Esophagus mucosa (tissue), 1 donor: ENCODE data around the gene RGS19. TPM values are rescaled to one million over a fixed set of nuclear protein-coding genes. Genes with fewer than 3 reads are reported as not detected.

ENCODE experiments used
- ATAC-seq: fragments of 200-7000 bp; cut with Tn5 transposase; one replicate; pipeline ENCODE4 v1.9.1; 2020
- total RNA-seq: library from RNA; stranded (reverse); gene quantifications from one replicate; pipeline ENCODE4 v1.2.4, GENCODE V29; 2023
- donor health status: DM: yes; HTN: yes; CAD: no.

The RGS19 gene
- total RNA-seq, 1 donor from 2014 or later = 6.1 TPM

DNA sequence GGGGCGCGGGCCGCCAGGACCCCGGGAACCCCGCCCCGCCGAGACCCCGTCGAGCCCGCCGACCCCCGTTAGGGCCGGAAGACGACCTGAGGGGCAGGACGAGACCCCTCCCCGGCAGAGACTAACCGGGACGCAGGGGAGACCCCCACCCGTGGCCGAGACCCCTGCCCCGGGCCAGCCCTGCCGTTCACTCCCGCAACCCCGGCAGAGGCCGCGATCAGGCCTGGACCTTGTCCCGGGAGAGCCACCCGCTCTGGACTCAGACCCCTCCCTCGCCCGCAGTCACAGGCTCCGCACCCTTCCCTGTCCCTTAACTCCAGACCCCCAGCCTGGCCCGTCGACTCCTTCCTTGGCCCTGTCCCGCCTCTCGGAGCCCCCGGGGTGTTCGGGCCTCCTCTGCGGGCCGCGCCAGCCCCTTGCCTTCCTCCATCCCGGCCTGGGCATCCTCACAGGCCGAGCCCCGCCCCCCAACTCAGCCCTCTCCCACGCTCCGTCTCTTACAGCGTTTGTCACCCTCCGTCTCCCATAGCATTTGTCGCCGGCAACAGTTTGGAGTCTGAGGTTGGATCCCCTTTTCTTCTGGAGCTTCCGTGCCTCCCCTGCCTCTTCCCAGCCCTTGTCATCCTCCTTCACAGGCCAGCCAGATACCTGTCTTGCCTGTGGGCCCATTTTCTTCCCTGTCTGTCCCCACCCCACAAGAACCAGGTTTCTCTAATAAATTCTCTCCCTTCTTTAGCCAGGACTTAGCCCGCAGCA lies 15.8 kb downstream of the RGS19 start:
- peak; percentile 2 for ATAC-seq

DNA sequence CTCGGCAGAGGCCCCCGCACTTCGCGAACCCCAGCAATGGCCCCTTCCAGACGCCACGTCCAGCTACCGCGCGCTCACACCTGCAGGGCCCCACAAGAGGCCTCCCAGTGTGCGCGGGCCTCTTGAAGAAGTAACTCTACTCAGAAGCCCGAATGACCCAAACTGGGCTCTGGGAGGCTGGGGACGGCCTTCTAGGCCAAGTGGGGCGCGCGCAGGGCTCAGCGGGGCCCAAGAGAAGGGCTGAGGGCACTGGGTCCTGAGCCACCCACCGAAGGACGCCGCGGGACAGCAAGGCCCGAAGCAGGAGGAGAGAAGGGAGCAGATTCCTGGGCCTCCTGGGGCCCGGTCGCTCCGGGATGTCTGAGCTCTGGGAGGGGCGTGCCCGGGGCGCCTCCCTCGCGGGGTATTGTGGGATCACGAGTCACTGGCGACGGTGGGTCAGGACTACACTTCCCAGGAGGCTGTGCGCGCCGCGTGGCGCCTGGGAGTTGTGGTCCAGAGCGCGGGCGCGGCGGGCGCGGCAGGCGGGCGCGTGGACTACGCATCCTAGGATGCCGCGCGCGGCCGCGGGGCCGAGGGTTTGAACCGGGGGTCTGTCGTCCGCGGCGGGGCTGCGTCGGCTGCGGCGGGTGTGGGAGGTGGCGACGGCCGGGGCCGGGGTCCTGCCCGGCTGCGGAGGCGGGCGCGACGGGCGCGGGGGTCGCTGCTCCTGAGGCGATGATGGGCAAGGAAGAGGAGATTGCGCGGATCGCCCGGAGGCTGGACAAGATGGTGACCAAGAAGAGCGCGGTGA lies 16.5 kb downstream of the RGS19 start, which contains the start of gene TCEA2:
TCEA2 (plus strand) TSS at position 603 of the 793 bp plus-strand sequence; CDS start at position 718, 115 bp downstream.
- peak; percentile 91 for ATAC-seq

DNA sequence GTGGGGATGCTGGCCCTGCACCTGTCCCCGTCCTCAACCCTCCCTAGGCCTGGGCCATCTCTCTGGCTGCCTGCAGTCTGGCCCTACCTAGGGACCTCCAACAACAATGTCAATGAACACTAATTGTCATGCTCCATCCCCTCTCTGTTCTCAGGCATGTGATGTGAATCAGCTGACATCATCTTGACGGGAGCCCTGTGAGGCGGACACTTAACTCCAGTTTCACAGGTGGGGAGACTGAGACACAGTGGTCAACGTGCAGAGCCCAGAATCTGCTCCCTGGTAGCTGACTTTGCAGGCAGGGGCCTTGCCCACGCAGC lies 17.1 kb downstream of the RGS19 start:
- ATAC-seq = no peak

DNA sequence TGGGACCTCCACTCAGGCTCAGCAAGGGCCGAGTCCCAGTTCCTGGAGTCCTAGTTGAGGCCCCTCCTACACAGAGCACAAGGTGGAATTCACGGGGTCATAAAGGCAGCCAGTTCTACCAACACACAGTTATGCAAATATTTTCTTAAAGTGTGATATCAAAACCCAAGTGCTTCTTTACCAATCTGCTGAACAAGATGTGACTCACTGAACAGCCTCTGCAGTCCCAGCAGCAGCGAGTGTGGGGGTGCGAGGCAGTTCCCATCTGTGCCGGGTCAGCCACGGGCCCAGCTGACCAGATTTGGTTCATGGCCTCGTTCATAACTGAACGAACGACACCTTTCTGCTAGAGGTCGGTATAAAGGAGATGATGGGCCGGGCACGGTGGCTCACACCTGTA lies 20.8 kb downstream of the RGS19 start:
- ATAC-seq = no peak

DNA sequence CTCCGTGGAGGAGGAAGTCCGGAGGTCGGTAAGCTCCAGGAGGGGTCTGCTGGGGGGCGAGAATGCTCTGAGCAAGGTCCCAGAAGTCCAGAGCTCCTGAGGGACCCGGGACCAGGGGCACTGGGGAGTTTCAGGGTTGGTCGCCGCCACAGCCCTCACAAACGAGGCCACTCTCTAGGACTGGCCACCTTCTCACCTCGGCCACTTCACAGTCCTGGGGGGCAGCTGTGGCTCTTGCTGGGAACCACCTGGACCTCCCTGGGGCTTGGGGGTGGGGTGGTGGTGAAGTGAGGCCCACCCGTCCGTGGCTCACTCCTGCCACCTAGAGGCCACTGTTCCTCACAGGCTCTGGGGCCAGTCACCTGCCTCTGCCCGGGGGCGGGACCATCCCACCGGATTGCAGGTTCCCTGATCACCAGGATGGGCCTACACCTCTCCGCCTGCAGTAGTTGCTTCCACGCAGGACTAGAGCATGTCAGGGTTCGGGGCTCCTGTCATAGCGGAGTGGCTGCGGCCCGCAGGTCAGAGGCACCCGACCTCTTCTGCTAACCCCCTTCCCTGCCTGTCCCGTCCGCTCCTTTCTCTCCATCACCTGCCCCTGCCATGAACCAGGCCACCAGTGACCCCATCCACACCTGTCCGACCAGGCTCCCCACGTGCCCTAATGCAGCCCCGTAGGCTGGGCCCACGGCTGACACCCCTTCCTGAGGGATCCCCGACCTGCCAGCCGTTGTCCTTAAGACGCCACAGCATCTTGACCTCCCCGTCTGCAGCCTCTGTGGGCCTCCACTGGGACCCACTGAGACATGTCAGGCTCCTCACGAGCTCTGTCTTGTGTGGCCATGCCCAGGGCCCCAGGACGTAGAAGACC lies 21.5 kb downstream of the RGS19 start:
- ATAC-seq = peak; percentile 52

DNA sequence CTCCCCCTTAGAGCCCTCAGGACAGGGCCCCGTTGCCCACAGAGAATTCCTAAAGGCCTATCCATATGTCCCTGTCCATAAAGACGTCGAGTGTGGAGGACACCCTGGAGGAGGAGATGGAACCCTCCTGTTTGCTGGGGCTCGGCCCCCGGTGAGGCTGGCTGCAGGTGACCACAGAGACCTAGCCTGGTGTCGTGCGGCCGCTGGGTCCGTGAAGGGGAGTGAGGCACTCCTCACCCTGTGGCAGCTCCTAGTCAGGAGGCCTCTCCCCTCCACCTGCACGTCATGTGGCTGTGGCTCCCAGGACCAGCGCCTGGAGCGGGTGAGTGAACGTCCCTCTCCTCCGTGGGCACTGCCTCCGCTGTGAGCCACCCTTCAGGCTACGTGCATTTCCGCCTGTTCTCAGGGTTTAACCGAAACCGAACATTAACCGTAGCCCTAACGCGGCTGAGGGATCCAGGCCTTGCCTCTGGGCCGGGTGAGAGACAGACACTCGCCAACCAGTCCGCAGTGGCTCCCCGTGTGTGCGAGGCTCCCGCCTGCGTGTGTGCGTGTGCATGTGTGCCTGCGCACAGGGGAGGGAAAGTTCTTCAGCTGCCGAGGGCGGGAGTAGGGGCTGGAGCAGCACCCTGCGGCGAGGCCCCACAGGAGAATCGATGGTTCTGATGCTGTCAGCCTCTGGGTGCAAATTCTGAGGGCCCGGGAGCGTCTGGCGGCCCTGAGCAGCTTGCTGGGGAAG lies 22.3 kb downstream of the RGS19 start:
- ATAC-seq = no peak

DNA sequence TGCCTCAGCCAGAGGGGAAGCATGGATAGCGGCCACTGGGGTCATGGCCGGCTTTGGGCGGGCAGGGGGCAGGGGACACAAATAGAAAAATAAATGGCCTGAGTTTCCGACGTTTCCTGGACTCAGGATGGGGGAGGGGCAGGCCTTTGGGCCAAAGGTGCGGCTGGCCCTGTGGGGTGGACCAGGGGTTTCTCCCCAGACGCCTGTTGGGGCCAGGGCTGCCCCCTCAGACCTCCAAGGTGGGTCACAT lies 22.8 kb downstream of the RGS19 start:
- no peak for ATAC-seq

DNA sequence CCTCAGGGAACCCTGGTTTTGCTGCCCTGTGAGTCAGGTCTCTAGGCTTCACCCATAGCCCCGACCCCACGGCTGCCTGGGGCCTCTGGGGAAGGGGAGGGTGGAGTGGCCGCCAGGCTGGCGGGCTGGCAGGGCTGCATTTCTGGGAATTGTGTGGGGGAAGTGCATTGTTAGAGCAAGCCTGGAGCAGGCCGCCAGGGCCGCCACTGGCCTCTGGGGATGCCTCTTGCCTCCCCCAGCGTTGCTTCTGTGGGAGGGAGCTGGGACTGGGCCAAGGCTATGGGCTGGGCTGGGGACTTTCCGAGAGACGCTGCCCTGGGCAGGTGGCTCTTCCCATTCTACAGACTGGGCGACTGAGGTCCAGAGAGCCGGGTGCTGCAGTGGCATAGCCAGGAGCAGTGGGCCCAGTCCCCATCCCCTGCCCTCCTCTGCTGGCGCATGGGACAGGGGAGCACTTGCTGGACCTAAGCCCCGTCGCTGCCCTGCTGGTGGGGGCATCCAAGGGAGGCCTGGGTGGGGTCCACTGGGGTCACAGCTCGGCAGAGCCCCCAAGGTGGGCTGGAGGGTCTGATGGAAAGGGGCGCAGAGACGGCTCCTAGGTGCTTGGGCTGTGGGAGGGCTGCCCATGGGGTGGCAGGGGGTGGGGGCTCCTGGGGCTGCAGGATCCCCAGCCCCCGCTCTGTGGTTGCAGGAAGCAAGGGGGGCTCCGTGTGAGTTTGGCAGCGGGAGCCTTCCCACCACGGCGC lies 23.3 kb downstream of the RGS19 start:
- ATAC-seq = no peak

DNA sequence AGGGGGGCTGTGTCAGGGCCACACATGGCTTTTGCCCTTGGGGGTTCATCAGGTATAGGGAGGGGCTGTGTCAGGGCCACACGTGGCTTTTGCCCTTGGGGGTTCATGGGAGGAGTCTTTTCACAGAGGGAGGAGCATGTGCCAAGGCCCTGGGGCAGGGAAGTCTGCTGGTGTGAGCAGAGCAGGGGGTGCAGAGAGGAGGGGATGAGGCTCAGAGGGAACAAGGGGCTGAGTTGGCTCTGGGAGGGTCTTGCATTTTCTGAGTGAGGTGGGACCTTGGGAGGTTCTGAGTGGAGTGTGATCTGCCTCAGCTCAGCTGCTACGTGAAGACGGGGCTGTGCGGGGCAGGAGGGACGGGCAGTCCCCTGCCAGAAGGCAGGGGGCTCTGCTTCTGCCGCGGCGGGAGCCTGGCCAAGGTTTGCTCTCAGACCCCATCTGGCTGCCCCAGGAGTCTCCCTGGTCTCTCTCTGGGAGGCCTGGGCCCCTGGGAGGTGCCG lies 23.9 kb downstream of the RGS19 start:
- ATAC-seq = no peak

DNA sequence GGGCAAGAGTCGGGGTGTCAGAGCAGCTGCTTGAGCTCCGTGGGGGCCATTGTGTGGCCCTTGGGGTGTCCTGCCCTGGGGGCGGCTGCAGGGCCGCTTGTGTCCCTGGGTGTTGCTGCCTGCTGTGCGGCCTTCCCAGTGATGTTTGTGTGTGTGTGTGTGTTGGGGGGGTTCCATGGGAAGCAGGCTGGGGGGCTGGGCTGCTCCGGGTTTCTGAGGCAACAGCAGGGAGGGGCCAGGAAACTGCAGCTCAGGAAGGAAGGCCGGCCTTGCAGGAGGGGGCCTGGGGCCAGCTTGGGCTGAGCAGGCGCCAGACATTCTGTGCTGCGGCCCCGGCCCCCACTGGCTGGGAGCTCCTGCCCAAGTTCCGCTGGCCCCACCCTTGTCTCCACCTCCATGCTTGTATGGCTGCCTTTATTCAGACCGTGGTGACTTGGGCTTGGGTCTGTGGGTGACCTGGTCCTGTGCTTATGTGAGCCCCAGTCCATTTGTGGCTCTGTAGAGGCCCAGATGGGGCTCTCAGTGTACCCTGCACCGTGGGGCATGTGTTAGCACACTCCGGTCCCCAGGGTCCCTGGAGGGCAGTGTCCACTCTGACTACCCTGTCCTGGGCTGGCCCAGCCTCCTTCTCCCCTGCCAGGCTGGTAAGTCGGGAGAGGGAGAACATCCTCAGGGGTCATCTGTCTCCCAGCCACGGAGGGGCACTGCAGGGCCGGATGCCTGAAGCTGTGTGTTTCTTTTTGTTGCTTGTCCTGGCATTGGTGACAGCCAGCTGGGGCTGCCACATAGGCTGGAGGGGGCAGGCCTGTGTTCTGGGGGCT lies 25.3 kb downstream of the RGS19 start:
- ATAC-seq = peak; percentile 12

DNA sequence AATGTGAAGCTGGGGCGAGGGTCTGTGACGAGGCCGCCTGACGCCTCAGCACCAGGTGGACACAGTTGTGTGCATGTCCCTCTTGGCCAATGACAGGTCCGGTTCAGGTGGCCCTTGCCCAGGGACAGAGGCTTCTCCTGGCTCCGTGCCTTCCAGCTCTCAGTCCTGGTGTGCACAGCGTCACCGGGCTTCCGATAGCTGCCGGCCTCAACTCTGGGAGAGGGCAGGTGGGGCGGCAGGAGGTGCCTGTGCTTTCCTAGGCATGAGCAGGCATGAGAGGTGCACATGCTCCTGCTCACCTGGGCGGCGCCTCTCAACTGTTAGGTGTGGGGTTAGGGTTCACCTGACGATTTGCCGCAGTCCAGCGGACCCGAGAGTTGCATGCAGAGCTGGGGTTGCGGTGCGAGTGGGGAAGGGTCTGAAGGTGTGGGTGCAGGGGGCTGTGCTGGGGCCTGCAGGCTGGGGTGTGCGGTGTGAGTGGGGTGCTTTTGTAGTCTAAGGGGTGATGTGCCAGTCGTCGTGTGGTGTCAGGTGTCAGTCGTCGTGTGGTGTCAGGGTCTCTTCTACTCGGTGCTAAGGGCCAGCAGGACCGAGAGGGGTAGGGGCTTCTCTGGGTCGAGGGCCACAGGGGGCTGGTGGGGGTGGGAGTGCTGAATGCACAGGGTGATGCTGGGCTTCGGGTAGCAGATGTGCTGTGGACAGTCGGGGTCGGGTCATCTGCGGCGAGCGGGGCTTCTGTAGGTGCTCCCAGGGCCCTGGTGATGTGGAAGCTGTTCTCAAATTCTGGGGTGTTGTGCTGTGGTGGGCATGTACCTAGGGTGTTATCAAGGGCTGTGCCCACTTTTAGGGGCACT lies 26.1 kb downstream of the RGS19 start:
- peak; percentile 31 for ATAC-seq

DNA sequence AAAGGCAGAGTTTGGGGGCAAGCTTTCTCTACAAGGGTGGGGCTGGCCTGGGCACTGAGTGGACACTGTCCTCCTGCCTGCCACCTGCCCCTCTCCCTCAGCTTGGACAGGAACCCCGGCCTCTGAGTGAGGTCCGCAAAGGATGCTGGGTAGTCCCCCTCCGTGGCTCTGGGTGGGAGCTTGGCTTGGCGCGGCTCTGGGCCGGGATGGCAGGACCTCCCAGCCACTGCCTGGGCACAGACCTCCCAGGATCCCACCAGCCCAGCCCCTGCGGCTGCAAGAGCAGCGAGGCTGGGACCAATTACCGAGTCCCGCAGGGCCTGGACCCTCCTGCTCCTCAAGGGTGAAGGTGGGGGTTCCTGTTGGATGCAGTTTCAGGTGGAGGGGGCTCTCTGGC lies 27.0 kb downstream of the RGS19 start:
- ATAC-seq = no peak

DNA sequence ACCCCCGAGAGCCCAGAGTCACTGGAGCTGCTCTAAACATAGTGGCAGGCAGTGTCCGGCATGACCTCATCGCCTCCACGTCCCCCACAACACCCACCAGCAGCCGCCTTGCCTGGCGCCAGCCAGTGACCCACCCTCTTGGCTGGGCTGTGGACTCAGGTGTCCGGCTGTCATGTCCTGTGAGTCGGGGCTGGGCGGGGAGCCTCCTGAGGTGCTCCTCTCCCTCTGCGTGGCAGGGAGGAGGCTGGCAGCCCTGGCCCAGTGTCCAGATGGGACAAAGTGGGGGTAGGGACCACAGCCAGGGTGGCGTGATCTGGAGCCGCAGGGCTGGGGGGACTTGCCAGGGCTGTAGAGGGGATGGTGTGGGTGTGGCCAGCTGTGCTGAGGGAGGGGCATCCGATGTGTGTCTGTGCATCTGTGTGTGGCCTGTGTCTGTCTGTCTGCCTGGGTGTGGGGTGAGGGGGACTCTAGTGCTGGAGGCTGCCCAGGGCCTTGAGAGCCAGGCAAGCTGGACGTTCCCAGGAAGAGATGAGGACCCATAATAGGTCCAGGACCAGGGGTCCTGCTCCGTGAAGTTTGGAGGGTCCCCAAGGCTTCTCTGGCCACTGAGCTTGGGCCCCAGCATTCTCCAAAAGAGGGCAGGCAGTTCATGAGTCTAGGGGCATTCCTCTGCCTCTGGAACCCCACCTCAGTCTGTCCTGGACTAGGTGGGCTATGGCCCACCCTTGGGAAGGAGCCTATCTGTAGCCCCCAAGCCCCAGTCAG lies 27.6 kb downstream of the RGS19 start:
- ATAC-seq = peak; percentile 34

DNA sequence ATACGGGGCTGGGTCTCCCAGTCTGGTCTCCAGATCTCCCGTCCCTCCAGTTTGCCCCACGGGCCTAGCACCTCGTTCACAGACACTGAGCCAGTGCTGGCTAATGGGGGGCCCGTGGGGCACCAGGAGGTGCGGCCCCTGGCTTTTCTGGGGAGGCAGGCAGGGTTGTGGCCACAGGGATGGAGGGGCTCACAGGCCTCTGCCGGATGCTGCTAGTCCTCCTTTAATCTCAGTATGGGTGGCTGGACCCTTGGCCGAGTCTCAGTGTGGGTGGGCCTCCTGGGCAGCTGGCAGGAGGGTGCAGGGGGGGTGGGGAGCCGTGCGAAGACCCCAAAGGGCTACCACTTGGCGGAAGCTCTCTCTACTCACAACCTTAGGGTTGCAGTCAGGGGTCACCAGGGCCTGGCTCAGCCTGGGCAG lies 28.3 kb downstream of the RGS19 start:
- no peak for ATAC-seq

DNA sequence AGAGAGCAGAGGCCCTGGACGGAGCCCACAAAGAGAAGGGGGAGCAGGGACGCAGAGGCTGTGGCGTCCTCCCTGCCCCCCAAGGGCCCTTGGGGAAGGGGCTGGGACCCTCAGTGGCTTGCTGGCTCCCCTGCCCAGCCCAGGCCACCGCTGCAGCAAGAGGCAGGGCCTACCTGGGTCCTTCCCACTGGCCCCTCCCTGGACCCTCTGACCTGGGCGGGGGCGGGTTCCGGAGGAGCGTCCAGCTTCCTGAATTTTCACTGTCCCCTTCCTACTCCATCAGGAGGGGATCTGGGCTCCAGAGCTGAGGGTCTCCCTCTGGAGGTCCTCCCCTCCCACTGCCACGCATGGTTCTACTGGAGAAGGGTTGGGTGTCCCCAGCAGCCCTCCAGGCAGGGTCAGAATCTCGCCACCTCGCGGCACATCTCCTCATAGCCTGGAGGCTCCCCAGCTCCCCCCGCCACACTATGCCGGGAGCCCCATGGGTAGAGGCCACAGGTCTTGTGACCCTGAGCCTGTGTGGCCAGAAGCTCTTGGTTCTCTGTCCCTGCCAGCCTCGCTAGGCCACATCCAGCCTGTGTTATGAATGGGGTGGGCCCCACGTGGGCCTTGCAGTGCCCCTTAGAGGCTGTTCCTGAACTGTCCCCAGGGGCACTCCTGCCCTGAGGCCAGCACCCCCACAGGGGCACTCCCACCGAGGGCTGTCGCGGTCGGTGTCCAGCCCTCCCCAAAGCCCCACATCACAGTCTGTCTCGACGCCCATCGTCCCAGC lies 28.9 kb downstream of the RGS19 start:
- no peak for ATAC-seq

DNA sequence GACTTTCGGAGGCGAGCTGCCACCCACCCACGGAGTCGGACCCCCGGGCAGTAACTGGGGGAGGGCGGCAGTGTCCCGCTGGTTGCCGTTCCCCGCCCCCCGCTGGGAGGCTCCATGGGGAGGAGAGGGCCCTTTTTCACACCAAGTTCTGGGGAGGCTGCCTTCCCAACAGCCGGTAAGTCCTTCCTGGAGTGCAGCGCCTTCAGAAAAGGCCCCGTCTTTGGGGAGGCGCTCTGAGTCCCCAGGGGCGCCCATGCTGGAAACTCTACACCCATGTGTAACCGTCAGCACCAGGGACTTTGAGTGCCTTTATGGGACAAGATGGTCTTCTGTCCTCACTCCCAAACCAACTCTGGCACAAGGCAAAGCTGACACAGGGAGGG lies 29.4 kb downstream of the RGS19 start:
- no peak for ATAC-seq

DNA sequence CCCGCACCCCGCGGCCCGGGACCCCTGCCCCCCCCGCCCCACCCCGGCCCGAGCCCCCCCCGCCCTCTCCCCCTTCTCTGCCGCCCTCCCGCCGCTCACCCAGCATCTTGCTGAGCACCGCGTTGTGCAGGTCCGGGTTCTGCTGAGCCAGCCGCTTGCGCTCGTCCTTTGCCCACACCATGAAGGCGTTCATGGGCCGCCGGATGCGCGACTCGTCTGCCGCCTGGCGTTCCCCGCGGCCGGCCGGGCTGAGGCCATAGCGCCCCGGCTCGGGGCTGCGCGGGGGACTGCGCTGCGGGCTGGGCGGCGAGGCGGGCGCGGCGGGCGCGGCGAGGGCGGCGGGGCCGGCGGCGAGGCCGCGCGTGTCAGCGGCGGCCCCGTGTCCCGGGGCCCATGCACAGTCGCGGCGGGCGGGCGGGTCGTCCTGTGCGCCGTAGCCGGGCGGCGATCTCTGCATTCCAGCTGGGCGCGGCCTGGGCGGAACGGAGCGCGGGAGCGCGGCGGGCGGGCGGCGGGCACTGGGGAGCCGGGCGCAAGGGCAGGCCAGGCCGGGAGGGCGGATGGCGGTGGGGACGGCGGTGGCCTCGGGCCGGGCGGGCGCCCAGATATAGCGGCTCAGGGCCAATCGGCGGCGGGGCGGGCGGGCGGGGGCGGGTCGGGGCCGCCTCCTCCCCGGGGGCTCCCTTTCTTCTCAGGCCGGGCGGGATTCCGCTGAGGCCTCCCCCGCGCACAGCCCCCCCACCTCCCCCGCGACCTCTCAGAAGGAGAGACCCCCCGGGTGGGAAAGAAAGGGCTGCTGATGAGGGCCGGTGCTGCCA lies 30.0 kb downstream of the RGS19 start, which contains the start of gene SOX18:
SOX18 (minus strand) TSS at position 580 of the 818 bp plus-strand sequence; CDS start at position 457, 123 bp downstream.
- no peak for ATAC-seq
